ENCODE results near the gene SAMD11. TPM values are rescaled to one million over a fixed set of nuclear protein-coding genes. Genes with fewer than 3 reads are reported as not detected.

SAMD11 gene
- total RNA-seq, 4 donors from 2014 or later, result 6.2 to 28.8 (median 13.9) TPM

GRCh38 chr1:950268-950667 is 26.5 kb downstream of the SAMD11 start:
- 75% methylated on average over 4 of the region's 9 CpGs for WGBS
- H3K27ac ChIP-seq (replicated peaks in 1 of 4), result no peak overlapping the region
- H3K4me3 ChIP-seq, result no peak overlapping the region
- H3K4me1 ChIP-seq, result no peaks in the 10 kb centered on the region
- intact Hi-C loops (cut with DNase I), result no loop called here
- H3K27me3 ChIP-seq, result no peaks in the 10 kb centered on the region
- no peak for DNase-seq (ENCODE audit: extremely low spot score)
- H3K9me3 ChIP-seq, result no peaks in the 10 kb centered on the region
- H3K36me3 ChIP-seq, result peaks cover 69 to 100% (median 100%) of the 10 kb centered on the region in 4 donors
- TF ChIP-seq CTCF (IDR thresholded peaks at IDR 0.05), result no peak
- no peak for TF ChIP-seq POLR2A (IDR thresholded peaks at IDR 0.05; ENCODE audit: low read depth)
- TF ChIP-seq POLR2AphosphoS5 (IDR thresholded peaks at IDR 0.05), result no peak
- TF ChIP-seq EP300 (IDR thresholded peaks at IDR 0.05), result no peak

GRCh38 chr1:950881-951280 is 27.2 kb downstream of the SAMD11 start:
- DNase-seq (ENCODE audit: extremely low spot score), result no peak
- intact Hi-C loops (cut with DNase I), result no loop called here

GRCh38 chr1:951364-951763 is 27.6 kb downstream of the SAMD11 start:
- Histone ChIP-seq H3K27ac (replicated peaks in 1 of 4) (no peak overlapping the region), H3K27me3 (no peaks in the 10 kb centered on the region), H3K4me1 (peaks cover 0 to 9% (median 0%) of the 10 kb centered on the region in 4 donors), H3K36me3 (peaks cover 75 to 100% (median 100%) of the 10 kb centered on the region in 4 donors), H3K9me3 (no peaks in the 10 kb centered on the region), H3K4me3 (no peak overlapping the region)
- TF ChIP-seq EP300 (IDR thresholded peaks at IDR 0.05) (no peak), POLR2A (IDR thresholded peaks at IDR 0.05; ENCODE audit: low read depth) (no peak), POLR2AphosphoS5 (IDR thresholded peaks at IDR 0.05) (no peak), CTCF (IDR thresholded peaks at IDR 0.05) (no peak)
- 71% methylated on average over 6 of the region's 6 CpGs for WGBS
- intact Hi-C loops (cut with DNase I), result no loop called here
- DNase-seq (ENCODE audit: extremely low spot score), result no peak

More at GRCh38 chr1:950881-951280, 27.2 kb downstream of the SAMD11 start:
- Histone ChIP-seq H3K27me3 (no peaks in the 10 kb centered on the region), H3K36me3 (peaks cover 75 to 100% (median 100%) of the 10 kb centered on the region in 4 donors), H3K4me1 (peaks cover 0 to 4% (median 0%) of the 10 kb centered on the region in 4 donors), H3K27ac (replicated peaks in 1 of 4) (no peak overlapping the region), H3K4me3 (no peak overlapping the region), H3K9me3 (no peaks in the 10 kb centered on the region)
- 93% methylated on average over 23 of the region's 23 CpGs for WGBS
- TF ChIP-seq POLR2AphosphoS5 (IDR thresholded peaks at IDR 0.05) (no peak), CTCF (IDR thresholded peaks at IDR 0.05) (no peak), EP300 (IDR thresholded peaks at IDR 0.05) (no peak), POLR2A (IDR thresholded peaks at IDR 0.05; ENCODE audit: low read depth) (no peak)

- intact Hi-C loops (cut with DNase I), result no loop called here
- Histone ChIP-seq H3K4me3 (no peak overlapping the region), H3K27ac (replicated peaks in 1 of 4) (no peak overlapping the region), H3K27me3 (no peaks in the 10 kb centered on the region), H3K4me1 (peaks cover 3 to 17% (median 8%) of the 10 kb centered on the region in 4 donors), H3K9me3 (no peaks in the 10 kb centered on the region), H3K36me3 (peaks cover 75 to 100% (median 99%) of the 10 kb centered on the region in 4 donors)
- DNase-seq (ENCODE audit: extremely low spot score), result no peak
- 94% methylated on average over 7 of the region's 15 CpGs for WGBS
- TF ChIP-seq CTCF (IDR thresholded peaks at IDR 0.05) (no peak), POLR2A (IDR thresholded peaks at IDR 0.05; ENCODE audit: low read depth) (no peak), EP300 (IDR thresholded peaks at IDR 0.05) (no peak), POLR2AphosphoS5 (IDR thresholded peaks at IDR 0.05) (no peak)
Measured at GRCh38 chr1:952201-952600, 28.5 kb downstream of the SAMD11 start.

- Histone ChIP-seq H3K36me3 (peaks cover 71 to 97% (median 95%) of the 10 kb centered on the region in 4 donors), H3K4me1 (peaks cover 7 to 21% (median 12%) of the 10 kb centered on the region in 4 donors), H3K9me3 (no peaks in the 10 kb centered on the region), H3K27me3 (no peaks in the 10 kb centered on the region), H3K4me3 (no peak overlapping the region), H3K27ac (replicated peaks in 1 of 4) (no peak overlapping the region)
- TF ChIP-seq POLR2A (IDR thresholded peaks at IDR 0.05; ENCODE audit: low read depth) (no peak), POLR2AphosphoS5 (IDR thresholded peaks at IDR 0.05) (no peak), EP300 (IDR thresholded peaks at IDR 0.05) (no peak), CTCF (IDR thresholded peaks at IDR 0.05) (no peak)
- intact Hi-C loops (cut with DNase I), result no loop called here
- DNase-seq (ENCODE audit: extremely low spot score), result no peak
- WGBS, result 89% methylated on average over 5 of the region's 7 CpGs
Measured at GRCh38 chr1:952603-953002, 28.9 kb downstream of the SAMD11 start.
